ENCODE measurements around the gene TMEM132D.
"Not testable (repeated sequence)": the region's sequence is repeated elsewhere in the genome, so short reads cannot be mapped to it uniquely, and the experiment has no call there.

TMEM132D gene

GRCh38 chr12:129911428-129912049, 7.7 kb upstream of the TMEM132D start:
- DNase-seq (ENCODE audit: extremely low read depth, low read depth), result no peak

GRCh38 chr12:129909051-129910020, 5.5 kb upstream of the TMEM132D start:
- DNase-seq (ENCODE audit: extremely low read depth, low read depth), result no peak
- no peak for TF ChIP-seq CTCF (IDR thresholded peaks at IDR 0.05; ENCODE audit: low read depth, low read length)

More at GRCh38 chr12:129911428-129912049, 7.7 kb upstream of the TMEM132D start:
- TF ChIP-seq CTCF (IDR thresholded peaks at IDR 0.05; ENCODE audit: low read depth, low read length), result no peak

GRCh38 chr12:129903092-129903945, 506 bp downstream of the TMEM132D start:
- no peak for TF ChIP-seq CTCF (IDR thresholded peaks at IDR 0.05; ENCODE audit: low read depth, low read length)
- DNase-seq (ENCODE audit: extremely low read depth, low read depth), result no peak

- DNase-seq (ENCODE audit: extremely low read depth, low read depth), result no peak
Observed at GRCh38 chr12:129902371-129903091, 1.3 kb downstream of the TMEM132D start.

GRCh38 chr12:129901254-129901653, 2.6 kb downstream of the TMEM132D start:
- no peak for DNase-seq (ENCODE audit: extremely low read depth, low read depth)
- TF ChIP-seq CTCF (IDR thresholded peaks at IDR 0.05; ENCODE audit: low read depth, low read length), result no peak

More at GRCh38 chr12:129902371-129903091, 1.3 kb downstream of the TMEM132D start:
- no peak for TF ChIP-seq CTCF (IDR thresholded peaks at IDR 0.05; ENCODE audit: low read depth, low read length)

GRCh38 chr12:129900306-129900705, 3.5 kb downstream of the TMEM132D start:
- no peak for TF ChIP-seq CTCF (IDR thresholded peaks at IDR 0.05; ENCODE audit: low read depth, low read length)
- DNase-seq (ENCODE audit: extremely low read depth, low read depth), result no peak

- not testable (repeated sequence) for DNase-seq (ENCODE audit: extremely low read depth, low read depth)
Observed at GRCh38 chr12:129899045-129899444, 4.8 kb downstream of the TMEM132D start.
